HG03558 (cell line): ENCODE measurements around the gene HIC1.

ENCODE experiments used
- ATAC-seq: cut with Tn5 transposase; IDR thresholded peaks from one replicate; pipeline ENCODE4 v1.9.1; 2021; ENCODE audit warnings: moderate number of reproducible peaks; ENCODE audit not compliant: unreplicated experiment; ENCODE audit errors: extremely low read depth

Gene HIC1

DNA sequence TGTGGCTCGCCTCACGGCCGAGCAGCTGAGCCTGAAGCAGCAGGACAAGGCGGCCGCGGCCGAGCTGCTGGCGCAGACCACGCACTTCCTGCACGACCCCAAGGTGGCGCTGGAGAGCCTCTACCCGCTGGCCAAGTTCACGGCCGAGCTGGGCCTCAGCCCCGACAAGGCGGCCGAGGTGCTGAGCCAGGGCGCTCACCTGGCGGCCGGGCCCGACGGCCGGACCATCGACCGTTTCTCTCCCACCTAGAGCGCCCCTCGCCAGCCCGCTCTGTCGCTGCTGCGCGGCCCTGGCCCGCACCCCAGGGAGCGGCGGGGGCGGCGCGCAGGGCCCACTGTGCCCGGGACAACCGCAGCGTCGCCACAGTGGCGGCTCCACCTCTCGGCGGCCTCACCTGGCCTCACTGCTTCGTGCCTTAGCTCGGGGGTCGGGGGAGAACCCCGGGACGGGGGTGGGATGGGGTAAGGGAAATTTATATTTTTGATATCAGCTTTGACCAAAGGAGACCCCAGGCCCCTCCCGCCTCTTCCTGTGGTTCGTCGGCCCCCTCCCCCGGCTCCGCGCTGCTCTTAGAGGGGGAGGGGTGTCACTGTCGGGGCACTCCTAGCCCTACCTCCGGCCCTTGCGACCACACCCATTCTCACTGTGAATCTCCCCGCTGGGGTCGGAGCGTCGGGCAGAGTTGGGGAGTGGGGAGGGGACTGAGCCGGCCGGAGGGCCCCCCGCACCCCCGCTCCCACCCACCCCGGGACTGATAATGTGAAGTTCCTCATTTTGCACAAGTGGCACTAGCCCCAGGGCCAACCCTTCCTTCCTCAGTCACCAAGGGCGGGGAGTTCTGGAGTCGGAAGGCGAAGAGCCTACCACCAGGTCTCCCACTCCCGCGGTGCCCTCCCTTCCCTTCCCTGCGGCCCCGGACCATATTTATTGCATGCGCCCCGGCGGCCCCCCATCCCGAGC is 4.0 kb downstream of the HIC1 start:
- no peak for ATAC-seq

DNA sequence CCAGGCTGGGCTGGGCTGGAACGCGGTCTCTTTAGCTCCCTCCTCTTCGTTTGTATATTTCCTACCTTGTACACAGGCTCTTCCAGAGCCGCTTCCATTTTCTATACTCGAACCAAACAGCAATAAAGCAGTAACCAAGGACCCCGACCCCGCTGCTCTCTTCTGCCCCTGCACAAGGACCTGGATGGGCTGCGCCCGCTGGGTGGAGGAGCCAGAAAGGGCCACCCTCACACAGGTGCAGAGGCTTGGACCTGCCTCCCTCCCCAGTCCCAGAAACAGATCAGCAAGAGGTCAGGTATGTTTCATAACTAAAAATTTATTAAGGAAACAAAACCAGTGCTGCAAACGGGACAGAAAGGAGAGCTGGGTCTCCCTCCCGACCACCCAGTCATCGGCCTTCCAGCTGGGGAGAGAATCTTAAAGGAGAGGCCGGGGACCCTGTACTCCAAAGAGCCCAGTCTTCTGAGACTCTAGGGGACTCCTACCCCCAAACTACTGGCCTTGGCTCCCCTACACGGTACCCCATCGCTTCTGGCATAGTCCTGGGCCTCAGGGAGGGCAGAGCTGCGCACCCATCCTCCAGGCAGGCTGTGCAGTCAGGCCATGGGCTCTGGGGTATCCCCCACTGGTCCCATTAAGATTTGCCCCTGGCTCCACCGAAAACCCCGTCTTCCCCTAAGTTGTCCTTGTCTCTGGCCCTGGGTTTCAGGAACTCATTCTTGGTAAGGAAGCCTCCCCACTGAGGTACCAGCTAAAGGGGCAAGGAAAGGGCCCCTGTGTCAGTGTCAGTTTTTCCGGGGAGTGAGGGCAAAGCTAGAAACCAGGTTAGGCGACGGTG is 4.9 kb downstream of the HIC1 start:
- no peak for ATAC-seq

DNA sequence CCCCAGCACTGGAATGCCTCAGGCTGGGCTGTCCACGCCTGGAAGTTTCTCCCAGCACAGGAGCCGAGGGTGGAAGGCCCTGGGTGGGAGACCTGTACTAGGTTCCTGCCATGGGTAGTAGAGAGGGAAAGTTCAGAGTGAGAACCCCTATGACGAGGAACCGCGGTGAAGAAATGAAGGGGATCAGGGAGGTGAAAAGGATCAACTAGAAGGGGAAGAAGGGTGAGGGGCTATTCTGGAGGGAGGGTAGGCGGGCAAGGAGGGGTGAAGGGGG is 5.4 kb downstream of the HIC1 start:
- no peak for ATAC-seq

DNA sequence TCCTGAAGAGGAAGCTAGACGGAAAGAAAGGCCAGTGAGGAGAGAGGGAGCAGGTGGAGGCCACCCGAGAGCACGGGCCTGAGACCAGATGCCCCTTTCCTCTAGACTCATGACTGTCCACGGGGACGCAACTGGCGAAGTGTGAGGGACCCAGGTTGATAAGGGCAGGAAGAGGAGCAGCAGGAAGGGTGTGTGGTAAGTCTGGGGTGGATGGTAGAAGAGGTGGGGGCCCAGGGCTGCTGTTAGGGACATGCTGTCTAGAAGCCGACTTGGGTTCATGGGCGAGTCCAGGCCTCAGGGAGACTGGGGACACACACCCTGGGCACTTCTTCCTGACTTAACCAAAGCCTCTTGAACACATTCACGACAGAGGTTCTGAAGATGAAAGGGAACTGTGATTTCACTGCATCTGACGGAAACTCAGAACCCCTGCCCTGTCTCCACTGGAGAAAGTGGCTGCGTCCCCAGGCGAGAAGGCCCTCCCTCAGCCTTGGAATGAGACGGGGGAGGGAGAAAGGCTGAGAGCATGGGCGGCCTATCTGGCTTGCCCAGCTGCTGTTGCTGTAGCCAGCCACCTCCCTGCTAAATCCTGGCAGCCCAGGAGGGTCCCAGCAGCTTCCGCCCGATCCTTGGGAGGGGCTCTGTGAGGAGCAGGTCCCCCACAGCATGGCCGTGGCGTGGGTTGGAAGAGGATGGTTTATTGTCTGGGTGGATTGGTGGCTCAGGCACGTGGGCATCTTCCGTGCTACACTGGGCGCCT is 6.0 kb downstream of the HIC1 start:
- no peak for ATAC-seq

DNA sequence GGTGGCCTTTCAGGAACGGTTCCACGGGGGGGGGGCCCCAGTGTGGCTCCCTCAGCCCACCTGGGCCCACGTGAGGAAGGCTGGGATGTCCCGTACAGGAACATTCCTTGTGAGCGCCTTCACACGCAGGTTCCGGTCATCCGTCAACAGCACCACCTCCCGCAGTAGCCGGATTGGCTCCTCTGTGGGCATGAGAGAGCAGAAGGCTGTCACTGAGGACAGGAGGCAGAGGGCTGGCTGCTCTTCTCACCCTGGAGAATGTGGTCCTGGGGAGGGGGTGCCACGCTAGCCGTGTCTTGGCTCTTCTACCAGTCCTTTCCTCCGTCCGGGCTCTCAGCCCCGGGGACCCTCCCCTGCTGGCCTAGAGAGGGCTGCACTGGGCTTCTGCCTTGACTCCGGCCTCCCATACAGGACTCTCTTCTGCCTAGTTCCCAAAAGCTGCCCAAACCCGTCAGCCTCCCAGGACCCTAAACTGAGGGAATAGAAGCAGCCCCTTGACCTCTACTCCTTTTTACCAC is 6.6 kb downstream of the HIC1 start:
- no peak for ATAC-seq

DNA sequence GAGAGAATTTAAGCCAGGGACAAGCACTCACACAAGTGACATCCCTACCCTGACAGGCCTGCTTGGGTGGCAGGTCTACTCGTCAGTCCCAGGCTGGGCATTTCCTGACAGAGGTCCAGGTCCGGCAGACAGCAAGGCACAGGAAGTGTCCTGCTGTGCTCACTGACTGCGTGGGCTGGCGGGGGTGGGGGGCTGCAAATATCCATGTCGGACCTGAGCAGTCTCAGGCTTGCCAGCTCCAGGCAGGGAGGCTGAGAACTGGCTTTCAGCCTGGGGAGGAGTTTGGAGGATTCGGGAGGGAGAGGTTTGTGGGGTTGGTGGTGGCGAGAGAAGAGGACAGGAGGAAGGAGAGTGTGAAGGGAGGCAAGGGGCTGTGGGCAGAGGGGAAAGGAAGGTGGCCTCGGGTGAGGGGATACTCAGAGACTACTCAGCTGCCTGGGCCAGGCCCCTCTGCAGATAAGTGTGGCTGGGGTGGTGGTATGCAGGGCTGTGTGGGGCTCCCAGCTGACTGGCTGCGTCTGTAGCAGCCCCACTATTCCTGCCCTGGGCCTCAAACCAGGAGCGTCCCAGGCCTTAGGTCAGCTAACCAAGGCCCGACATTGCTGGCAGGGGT is 7.8 kb downstream of the HIC1 start:
- no peak for ATAC-seq

DNA sequence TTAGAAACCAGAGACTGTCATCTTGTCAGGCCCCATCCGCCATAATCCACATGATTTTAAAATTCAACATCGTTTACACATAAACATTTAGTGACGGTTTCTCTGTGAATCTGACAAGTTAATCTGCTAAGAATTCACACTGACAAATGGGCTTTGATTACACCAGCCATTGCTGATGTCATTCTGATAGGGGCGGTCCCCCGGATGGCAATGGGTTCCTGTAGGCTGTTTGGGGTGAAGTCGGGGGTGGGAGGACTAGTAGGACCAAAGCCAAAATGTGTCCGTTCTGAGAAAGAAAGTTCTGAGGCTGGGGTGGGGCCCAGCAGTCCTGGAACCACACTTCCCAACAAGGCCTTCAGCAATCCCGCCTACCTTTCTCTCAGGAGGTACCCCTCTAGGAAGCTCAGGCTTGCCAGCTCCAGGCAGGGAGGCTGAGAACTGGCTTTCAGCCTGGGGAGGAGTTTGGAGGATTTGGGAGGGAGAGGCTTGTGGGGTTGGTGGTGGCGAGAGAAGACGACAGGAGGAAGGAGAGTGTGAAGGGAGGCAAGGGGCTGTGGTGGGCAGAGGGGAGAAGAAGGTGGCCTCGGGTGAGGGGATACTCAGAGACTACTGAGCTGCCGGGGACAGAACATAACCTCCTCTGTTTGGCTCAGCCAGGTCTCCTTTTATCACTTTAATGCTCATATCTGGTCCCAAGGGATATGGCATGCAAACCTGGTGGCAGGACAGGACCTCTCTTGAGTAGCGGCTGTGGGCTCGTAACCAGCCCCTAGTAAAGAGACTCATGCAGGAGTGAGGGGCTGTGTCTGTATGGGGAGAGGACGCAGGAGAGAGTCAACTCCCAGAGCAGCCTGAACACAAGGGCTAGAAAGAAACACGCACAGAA is 8.6 kb downstream of the HIC1 start:
- ATAC-seq: no peak

DNA sequence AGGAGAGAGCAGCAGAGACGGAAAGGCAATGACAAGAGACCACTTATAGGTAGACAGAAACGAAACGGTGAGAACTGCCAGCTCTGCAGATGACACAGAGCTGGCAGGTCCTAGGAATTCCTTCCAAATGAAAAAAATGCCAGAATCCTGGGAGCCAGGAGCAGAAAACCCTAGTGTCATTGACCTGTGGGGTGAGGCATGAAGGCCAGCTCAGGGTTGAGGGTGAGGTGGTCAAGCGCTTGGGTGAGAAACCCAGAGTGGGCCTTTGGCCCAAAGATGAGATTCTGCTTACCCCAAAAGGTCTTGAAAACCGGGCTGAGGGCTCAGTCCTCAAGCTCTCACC is 9.2 kb downstream of the HIC1 start:
- no peak for ATAC-seq

DNA sequence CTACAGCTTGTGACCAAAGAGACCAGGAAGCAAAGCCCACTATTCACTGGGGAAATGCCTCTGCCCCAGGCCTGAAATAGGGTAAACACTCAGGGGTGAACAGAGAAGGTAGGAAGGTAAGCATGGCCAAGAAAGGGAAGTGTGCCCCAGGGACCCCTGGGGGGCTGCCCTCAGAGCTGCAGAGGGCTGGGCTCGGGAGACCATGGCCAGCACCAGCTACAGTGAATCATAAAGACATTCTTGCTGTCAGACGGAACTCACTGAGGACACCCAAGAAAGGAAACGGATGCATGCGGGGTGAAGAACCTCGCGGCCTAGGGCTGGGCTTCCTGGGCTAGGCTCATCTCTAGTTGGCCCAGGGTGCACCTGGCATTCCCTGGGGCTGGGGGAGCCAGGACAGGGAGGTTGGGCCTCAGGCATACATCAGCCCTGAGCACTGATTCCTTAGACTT is 9.6 kb downstream of the HIC1 start:
- ATAC-seq: no peak

DNA sequence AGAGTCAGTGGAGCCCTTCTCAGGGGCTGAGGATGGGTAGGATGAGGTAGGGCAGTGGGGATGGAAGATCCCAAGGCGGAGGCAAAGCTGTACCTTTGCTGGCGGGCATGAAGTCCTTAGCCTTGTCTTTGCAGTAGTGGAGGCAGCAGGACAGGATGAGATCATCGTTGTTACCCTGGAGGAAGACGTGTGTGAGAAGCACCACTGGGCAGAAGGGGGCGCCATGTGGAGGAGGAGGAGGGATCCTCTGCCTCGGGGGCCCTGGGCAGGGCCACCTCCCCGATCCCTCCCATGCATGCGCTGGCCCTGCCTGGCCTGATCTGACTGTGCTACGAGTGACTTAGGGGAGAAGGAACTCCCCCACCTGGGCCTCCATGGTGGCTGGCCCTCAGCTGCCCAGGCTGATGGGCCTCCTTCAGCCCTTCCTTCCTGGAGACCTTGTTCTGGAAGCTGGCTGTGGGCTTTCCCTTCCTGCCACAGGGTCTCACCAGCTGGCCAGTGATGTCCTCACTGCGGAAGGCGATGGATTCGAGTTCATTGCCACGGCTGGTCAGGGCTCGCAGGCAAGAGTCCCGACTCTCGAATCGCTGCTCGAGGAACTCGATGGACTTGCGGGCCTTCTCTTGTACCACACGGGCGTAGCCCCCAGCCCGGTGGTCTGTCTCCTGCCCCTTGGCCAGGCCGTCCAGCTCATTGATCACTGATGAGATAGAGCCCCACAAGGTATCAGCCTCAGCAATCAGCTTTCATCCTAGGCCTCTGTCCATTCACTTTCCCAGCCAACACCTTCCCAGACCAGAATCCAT is 10.3 kb downstream of the HIC1 start:
- no peak for ATAC-seq

DNA sequence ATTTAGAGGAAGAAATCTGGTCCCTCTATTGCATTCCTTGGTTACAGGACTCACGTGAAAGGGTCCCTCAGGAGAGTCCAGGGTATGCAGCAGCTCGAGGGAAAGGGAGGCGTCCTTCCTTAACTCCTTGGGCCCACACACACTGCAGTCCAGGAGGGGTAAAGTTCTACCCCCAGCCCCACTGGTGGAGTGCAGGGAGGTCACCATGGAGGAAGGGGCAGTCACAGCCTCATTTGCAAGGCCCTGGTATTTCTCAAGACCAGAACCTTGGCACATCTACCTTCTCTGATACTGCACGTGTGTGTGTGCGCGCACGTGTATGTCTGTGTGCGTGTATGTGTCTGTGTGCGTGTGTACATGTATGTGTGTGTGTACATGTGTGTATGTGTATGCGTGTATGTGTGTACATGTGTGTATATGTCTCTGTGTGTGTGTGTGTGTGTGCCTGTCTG is 11.1 kb downstream of the HIC1 start:
- no peak for ATAC-seq

DNA sequence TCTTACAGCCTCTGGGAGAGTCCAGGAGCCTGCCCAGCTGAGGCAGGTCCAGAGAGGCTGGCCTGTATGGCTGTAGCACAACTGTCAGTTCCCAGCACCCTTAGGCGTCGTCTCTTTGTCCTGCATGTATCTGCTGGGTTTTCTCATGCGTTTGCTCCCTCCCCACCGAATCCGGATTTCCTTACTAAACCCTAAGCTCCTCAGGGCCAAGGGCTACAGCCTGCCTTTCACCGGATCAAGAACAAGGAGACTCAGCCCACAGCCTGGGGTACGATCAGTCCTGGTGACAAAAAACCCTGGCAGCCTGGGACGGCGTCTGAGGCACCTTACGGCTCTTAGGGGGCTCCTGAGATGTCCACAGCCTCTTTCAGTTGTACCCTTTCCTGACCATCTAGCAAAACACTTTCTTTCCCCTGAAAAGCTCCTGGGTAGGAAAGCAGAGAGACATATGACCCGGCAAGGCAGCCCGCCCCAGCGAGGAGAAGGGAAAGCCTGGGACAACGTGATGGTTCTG is 12.2 kb downstream of the HIC1 start:
- ATAC-seq: no peak

DNA sequence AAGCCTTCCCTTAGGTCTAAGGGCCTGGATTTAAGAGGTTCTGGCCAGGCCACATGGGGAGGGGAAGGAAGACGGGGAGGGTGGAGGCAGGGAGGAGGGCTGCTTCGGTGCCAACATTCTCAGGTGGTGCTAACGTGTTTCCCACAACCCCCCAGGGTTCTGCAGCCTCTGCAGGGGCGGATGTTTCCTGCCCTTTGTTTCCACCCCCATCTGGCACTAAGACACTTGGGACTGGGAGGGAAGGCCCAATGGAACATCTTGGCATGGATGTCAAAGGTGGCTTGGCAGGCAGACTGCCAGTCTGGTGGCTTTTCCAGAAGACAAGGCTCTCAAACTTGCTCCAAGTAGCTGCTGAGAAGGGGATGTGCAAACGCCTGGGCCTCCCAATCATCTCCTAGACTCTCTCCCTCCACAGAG is 12.7 kb downstream of the HIC1 start:
- no peak for ATAC-seq

DNA sequence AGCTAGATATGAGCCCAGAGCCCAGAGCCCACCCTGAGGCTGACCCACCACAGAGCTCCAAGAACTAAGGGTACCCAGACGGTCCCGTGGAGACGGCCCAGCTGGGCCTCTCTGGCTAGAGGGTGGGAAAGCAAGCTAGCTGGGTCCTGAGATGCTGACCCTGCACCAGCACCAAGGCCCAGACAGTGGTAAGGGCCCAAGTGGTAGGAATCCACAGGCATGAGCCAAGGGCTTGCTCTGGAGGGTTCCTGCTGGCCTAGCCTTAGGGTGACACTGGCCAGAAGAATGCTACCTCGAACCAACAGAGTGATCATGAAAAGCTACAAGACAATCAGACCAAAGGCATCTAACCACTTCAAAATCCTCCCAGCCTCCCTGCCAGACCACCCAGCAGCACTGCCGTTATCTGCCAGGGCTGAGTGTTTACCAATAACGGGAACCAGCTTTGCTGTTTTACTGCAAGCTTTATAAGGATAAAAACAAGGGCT is 13.2 kb downstream of the HIC1 start:
- ATAC-seq: no peak

DNA sequence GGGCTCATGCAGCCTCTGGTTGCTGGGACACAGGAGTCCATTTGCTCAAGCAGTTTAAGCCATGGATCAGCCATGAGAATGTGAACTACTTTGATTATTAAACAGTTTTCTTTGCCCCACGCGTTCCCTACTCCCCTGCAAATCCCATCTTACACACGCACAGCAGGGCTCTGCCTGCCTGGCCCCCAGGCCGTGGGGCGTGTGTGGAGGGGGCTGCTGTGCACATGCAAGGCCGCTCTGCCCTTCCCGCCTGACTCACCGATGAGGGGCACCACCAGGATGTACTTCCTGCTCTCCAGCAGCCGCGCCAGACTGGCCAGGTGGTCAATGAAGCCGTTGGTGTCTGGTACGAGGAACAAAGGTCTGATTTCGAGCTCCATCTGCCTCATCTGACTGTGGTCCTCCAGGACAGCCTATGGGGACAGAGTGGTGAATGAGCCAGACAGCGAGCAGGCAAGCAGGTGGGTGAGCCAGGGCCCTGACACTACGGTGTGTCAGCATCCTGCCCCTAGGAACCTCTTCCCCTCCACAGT is 13.7 kb downstream of the HIC1 start:
- no peak for ATAC-seq

DNA sequence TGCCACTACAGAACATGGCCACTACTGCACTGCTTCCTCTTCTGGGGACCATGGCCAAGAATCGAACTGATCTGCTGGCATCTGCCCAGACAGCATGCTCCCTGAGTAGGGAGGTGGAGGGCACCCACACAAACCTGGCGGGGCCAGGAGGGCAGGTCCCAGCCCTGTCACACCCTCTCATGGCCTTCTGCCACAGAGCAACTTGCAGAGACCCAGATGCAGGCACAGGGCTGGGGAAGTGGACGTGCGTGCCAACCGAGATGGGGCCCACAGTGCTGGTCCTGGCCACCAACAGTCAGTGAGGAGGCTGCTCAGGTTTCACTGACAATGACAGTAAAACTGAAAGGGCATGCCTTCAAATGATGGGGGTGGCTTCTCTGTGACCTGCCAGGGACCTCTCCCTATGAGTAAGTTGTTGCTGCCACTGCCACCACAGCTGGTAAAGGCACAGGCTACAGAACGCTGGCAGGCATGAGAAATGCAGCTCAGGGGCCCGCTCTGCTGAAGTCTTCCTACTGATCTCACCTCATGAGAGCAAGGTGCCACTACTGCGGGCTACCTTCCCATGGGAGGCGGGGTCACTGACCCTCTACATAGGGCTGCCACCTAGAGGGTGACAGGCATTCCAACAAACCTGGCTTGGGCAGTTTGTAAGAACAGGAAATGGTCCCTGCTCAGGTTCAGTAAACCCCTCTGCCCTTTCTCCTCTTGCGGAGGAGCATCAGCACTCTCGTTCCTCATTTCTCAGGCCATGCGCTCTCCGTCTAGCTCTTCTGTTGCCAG is 15.5 kb downstream of the HIC1 start:
- ATAC-seq: peak; percentile 41

DNA sequence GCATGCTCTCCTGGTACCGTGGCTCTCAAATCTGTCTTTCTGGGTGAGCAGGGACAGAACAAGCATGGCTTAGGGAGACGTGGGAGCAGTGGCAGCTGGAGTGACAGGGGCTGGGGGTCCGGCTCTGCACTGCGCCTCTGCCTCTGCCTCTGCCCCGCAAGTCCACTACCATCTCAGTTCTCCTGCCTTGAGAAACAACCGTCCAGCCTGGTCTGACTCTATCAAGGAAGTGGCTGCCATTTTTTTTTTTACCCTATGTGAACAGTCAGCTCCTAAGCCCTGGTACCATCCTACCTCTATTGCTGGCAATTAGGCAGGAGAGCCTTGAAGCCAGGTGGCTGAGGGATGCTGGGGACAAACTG is 16.1 kb downstream of the HIC1 start:
- no peak for ATAC-seq
